HEK293 (cell line): Measurements from ENCODE around the gene OPHN1.

Experiments
- CTCF ChIA-PET: fragments of 350-600 bp; formaldehyde crosslinking; extraction: SDS; loops from one replicate; lab custom pipeline; 2021; ENCODE audit warnings: antibody characterized with exemption; lab: Yijun Ruan, JAX
- POLR2A ChIA-PET: fragments of 300-600 bp; formaldehyde crosslinking; extraction: SDS; loops from one replicate; lab custom pipeline; 2020; ENCODE audit warnings: antibody characterized with exemption, inconsistent platforms; lab: Yijun Ruan, JAX
- H3K27ac ChIP-seq: fragments of 200-500 bp; sonication (Bioruptor generic); 2 replicates; pipeline ENCODE4 v1.5.1; 2014; ENCODE audit warnings: low read depth, low read length, control low read depth, inconsistent platforms; ENCODE audit errors: extremely low read depth
- H3K36me3 ChIP-seq, 2 experiments: fragments of 200-500 bp in 1 of 2; sonication (Bioruptor generic) in 1 of 2; 1 replicate in 1 of 2; 2 replicates in 1 of 2; pipeline ENCODE4 v1.5.1; 2014 to 2017; ENCODE audit warnings: inconsistent platforms in 2 of 2, low read length in 2 of 2; ENCODE audit not compliant: control insufficient read depth in 2 of 2, insufficient read depth in 1 of 2
- H3K4me1 ChIP-seq: fragments of 200-500 bp; sonication (Bioruptor generic); 2 replicates; pipeline ENCODE4 v1.5.1; 2014; ENCODE audit warnings: mild to moderate bottlenecking, low read length, inconsistent platforms; ENCODE audit not compliant: control insufficient read depth, insufficient read depth
- H3K4me3 ChIP-seq: 2 replicates; pipeline ENCODE4 v1.5.1; 2011; ENCODE audit warnings: low read depth, mild to moderate bottlenecking, control low read depth, low read length, moderate library complexity
- H3K9me3 ChIP-seq: fragments of 200-500 bp; sonication (Bioruptor generic); 2 replicates; pipeline ENCODE4 v1.5.1; 2014; ENCODE audit warnings: low read depth, low read length, inconsistent platforms; ENCODE audit not compliant: control insufficient read depth, insufficient read depth
- BCL11B ChIP-seq: fragments of 450-650 bp; formaldehyde crosslinking; IDR thresholded peaks from 2 replicates; pipeline ENCODE4 v1.5.1; 2016; ENCODE audit warnings: low read depth, missing biosample characterization, missing genetic modification characterization
- KLF1 ChIP-seq: fragments of 450-650 bp; formaldehyde crosslinking; IDR thresholded peaks from 2 replicates; pipeline ENCODE4 v1.5.1; 2016; ENCODE audit warnings: missing biosample characterization, missing genetic modification characterization
- OSR2 ChIP-seq: fragments of 450-650 bp; formaldehyde crosslinking; IDR thresholded peaks from 2 replicates; pipeline ENCODE4 v1.5.1; 2016; ENCODE audit warnings: missing biosample characterization, missing genetic modification characterization
- OVOL3 ChIP-seq: fragments of 450-650 bp; formaldehyde crosslinking; IDR thresholded peaks from 2 replicates; pipeline ENCODE4 v1.5.1; 2016; ENCODE audit warnings: missing biosample characterization, missing genetic modification characterization
- PRDM1 ChIP-seq: fragments of 450-650 bp; formaldehyde crosslinking; IDR thresholded peaks from 2 replicates; pipeline ENCODE4; 2016; ENCODE audit warnings: missing biosample characterization, missing genetic modification characterization
- SP7 ChIP-seq: fragments of 450-650 bp; formaldehyde crosslinking; IDR thresholded peaks from 2 replicates; pipeline ENCODE4 v1.5.1; 2016; ENCODE audit warnings: missing biosample characterization, missing genetic modification characterization
- ZNF146 ChIP-seq: fragments of 450-650 bp; formaldehyde crosslinking; IDR thresholded peaks from 2 replicates; pipeline ENCODE4 v1.5.1; 2016; ENCODE audit warnings: missing biosample characterization, missing genetic modification characterization
- ZNF16 ChIP-seq: fragments of 450-650 bp; formaldehyde crosslinking; IDR thresholded peaks from 2 replicates; pipeline ENCODE4 v1.5.1; 2016; ENCODE audit warnings: low read depth, missing biosample characterization, missing genetic modification characterization
- ZNF354C ChIP-seq: fragments of 450-650 bp; formaldehyde crosslinking; IDR thresholded peaks from 2 replicates; pipeline ENCODE4 v1.5.1; 2016; ENCODE audit warnings: missing biosample characterization, missing genetic modification characterization, low read depth, borderline replicate concordance
- ZNF366 ChIP-seq: fragments of 450-650 bp; formaldehyde crosslinking; conservative IDR thresholded peaks from 2 replicates; pipeline ENCODE4 v1.5.1; 2016; ENCODE audit warnings: missing biosample characterization, missing genetic modification characterization
- ZNF391 ChIP-seq: fragments of 450-650 bp; formaldehyde crosslinking; IDR thresholded peaks from 2 replicates; pipeline ENCODE4 v1.5.1; 2016; ENCODE audit warnings: low read depth, missing biosample characterization, missing genetic modification characterization, borderline replicate concordance
- ZNF510 ChIP-seq: fragments of 450-650 bp; formaldehyde crosslinking; IDR thresholded peaks from 2 replicates; pipeline ENCODE4 v1.5.1; 2018; ENCODE audit warnings: mild to moderate bottlenecking, missing genetic modification characterization, missing biosample characterization; ENCODE audit not compliant: insufficient replicate concordance
- ZNF585B ChIP-seq: fragments of 450-650 bp; formaldehyde crosslinking; IDR thresholded peaks from 2 replicates; pipeline ENCODE4 v1.5.1; 2016; ENCODE audit warnings: missing biosample characterization, missing genetic modification characterization
- ZNF596 ChIP-seq: fragments of 450-650 bp; IDR thresholded peaks from 2 replicates; pipeline ENCODE4 v1.5.0; 2018; ENCODE audit warnings: missing biosample characterization, mild to moderate bottlenecking, missing genetic modification characterization, moderate library complexity
- ZNF624 ChIP-seq: fragments of 450-650 bp; formaldehyde crosslinking; IDR thresholded peaks from 2 replicates; pipeline ENCODE4 v1.5.1; 2017; ENCODE audit warnings: missing biosample characterization, missing genetic modification characterization
- ZNF701 ChIP-seq: fragments of 450-650 bp; formaldehyde crosslinking; IDR thresholded peaks from 2 replicates; pipeline ENCODE4 v1.5.1; 2016; ENCODE audit warnings: missing biosample characterization, missing genetic modification characterization
- TF ChIP-seq, protein P1 (sequence below): sonication (generic); formaldehyde crosslinking; IDR thresholded peaks from 2 replicates; pipeline ENCODE4 v1.8.1; 2022; ENCODE audit warnings: mild to moderate bottlenecking, moderate library complexity, missing genetic modification reagents
- TF ChIP-seq, protein P2 (sequence below): fragments of 450-650 bp; formaldehyde crosslinking; IDR thresholded peaks from 2 replicates; pipeline ENCODE4 v1.5.1; 2016; ENCODE audit warnings: missing biosample characterization, missing genetic modification characterization
- TF ChIP-seq, protein P3 (sequence below): fragments of 450-650 bp; formaldehyde crosslinking; conservative IDR thresholded peaks from 2 replicates; pipeline ENCODE4 v1.5.1; 2016; ENCODE audit warnings: low read depth, missing biosample characterization, missing genetic modification characterization

The OPHN1 gene

DNA sequence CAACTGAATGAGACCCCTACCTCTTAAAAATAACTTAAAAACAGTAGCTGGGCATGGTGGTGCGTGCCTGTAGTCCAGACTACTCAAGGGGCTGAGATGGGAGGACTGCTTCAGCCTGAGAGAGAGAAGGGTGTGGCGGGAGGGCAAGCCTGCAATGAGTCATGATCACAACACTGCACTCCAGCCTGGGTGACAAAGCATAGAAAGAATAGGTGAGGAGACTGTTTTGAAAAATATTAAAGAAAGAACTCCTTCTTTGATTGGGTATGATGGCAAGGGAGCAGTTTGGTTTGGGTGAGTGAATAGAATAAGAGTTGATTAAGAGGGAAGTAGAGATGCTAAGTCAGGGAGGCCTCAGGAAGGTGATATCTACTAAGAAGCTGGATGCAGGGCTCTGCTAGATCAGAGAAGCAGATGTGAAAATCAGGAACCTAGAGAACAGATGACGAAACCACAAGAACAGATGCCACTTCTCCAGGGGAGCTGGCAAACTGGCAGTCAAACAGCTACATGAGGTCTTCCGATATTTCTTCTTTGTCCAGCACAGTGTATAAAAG lies 318.6 kb downstream of the OPHN1 start:
- no peaks in the 10 kb centered on the region for H3K4me1 ChIP-seq
- no peaks in the 10 kb centered on the region for H3K9me3 ChIP-seq
- CTCF ChIA-PET, result no interaction called here
- H3K36me3 ChIP-seq, result peaks cover 0 to 9% of the 10 kb centered on the region in 2 experiments; a peak in 1 of 3 replicates
- H3K4me3 ChIP-seq, result no peak overlapping the region
- TF ChIP-seq, protein P1, sequence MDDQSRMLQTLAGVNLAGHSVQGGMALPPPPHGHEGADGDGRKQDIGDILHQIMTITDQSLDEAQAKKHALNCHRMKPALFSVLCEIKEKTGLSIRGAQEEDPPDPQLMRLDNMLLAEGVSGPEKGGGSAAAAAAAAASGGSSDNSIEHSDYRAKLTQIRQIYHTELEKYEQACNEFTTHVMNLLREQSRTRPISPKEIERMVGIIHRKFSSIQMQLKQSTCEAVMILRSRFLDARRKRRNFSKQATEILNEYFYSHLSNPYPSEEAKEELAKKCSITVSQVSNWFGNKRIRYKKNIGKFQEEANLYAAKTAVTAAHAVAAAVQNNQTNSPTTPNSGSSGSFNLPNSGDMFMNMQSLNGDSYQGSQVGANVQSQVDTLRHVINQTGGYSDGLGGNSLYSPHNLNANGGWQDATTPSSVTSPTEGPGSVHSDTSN (CRISPR knock-in tag), result no peak
- TF ChIP-seq KLF1 (tag by site-specific recombination), result 0 out of 2 replicates have a peak, but pooled peaks have one; percentile 16
- H3K27ac ChIP-seq, result no peak overlapping the region
- POLR2A ChIA-PET, result no interaction called here

DNA sequence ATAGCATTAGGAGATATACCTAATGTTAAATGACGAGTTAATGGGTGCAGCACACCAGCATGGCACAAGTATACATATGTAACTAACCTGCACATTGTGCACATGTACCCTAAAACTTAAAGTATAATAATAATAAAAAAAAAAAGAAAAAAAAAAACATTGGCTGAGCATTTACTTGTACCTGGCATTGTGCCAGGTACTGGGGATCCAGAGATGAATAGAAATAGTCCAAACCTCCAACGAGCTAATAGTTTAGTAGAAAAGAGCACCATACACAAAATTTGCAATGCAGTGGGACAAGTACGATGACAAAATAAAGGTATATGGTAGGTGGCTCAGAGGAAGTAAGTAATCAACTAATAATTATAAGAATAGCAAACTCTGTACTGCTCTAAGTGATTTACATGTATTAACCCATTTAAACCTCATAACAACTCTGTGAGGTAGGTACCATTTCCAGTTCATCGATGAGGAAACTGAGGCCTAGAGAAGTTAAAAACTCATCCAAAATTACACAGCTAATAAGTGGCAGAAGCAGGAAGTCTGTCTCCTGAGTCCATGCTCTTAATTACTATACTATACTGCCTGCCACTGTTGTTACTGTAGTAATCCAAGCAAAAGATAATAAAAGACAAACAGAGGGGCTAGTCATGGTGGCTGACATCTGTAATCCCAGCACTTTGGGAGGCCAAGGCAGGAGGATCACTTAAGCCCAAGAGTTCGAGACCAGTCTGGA lies 319.3 kb downstream of the OPHN1 start:
- TF ChIP-seq, protein P2, sequence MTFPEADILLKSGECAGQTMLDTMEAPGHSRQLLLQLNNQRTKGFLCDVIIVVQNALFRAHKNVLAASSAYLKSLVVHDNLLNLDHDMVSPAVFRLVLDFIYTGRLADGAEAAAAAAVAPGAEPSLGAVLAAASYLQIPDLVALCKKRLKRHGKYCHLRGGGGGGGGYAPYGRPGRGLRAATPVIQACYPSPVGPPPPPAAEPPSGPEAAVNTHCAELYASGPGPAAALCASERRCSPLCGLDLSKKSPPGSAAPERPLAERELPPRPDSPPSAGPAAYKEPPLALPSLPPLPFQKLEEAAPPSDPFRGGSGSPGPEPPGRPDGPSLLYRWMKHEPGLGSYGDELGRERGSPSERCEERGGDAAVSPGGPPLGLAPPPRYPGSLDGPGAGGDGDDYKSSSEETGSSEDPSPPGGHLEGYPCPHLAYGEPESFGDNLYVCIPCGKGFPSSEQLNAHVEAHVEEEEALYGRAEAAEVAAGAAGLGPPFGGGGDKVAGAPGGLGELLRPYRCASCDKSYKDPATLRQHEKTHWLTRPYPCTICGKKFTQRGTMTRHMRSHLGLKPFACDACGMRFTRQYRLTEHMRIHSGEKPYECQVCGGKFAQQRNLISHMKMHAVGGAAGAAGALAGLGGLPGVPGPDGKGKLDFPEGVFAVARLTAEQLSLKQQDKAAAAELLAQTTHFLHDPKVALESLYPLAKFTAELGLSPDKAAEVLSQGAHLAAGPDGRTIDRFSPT (tag by site-specific recombination), result no peak
- no peak for TF ChIP-seq PRDM1 (tag by site-specific recombination)
- no peak for TF ChIP-seq ZNF510 (tag by site-specific recombination)
- no peak for TF ChIP-seq ZNF16 (tag by site-specific recombination)
- TF ChIP-seq ZNF585B, result no peak
- no peak for TF ChIP-seq ZNF354C (tag by site-specific recombination)
- no peak for TF ChIP-seq OVOL3 (tag by site-specific recombination)
- TF ChIP-seq BCL11B (tag by site-specific recombination), result no peak
- TF ChIP-seq OSR2 (tag by site-specific recombination), result no peak
- no peak for TF ChIP-seq ZNF391 (tag by site-specific recombination)
- TF ChIP-seq, protein P3, sequence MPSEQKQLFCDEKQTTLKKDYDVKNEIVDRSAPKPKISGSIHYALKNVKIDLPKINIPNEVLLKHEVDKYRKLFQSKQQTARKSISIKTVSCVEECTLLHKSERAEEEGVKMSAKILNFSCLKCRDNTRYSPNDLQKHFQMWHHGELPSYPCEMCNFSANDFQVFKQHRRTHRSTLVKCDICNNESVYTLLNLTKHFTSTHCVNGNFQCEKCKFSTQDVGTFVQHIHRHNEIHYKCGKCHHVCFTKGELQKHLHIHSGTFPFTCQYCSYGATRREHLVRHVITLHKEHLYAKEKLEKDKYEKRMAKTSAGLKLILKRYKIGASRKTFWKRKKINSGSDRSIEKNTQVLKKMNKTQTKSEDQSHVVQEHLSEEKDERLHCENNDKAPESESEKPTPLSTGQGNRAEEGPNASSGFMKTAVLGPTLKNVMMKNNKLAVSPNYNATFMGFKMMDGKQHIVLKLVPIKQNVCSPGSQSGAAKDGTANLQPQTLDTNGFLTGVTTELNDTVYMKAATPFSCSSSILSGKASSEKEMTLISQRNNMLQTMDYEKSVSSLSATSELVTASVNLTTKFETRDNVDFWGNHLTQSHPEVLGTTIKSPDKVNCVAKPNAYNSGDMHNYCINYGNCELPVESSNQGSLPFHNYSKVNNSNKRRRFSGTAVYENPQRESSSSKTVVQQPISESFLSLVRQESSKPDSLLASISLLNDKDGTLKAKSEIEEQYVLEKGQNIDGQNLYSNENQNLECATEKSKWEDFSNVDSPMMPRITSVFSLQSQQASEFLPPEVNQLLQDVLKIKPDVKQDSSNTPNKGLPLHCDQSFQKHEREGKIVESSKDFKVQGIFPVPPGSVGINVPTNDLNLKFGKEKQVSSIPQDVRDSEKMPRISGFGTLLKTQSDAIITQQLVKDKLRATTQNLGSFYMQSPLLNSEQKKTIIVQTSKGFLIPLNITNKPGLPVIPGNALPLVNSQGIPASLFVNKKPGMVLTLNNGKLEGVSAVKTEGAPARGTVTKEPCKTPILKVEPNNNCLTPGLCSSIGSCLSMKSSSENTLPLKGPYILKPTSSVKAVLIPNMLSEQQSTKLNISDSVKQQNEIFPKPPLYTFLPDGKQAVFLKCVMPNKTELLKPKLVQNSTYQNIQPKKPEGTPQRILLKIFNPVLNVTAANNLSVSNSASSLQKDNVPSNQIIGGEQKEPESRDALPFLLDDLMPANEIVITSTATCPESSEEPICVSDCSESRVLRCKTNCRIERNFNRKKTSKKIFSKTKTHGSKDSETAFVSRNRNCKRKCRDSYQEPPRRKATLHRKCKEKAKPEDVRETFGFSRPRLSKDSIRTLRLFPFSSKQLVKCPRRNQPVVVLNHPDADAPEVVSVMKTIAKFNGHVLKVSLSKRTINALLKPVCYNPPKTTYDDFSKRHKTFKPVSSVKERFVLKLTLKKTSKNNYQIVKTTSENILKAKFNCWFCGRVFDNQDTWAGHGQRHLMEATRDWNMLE, result no peak
- no peak for TF ChIP-seq ZNF596 (tag by site-specific recombination)
- TF ChIP-seq ZNF701 (tag by site-specific recombination), result no peak
- no peak for TF ChIP-seq ZNF624 (tag by site-specific recombination)
- TF ChIP-seq SP7 (tag by site-specific recombination), result no peak
- no peak for TF ChIP-seq ZNF366 (tag by site-specific recombination)
- TF ChIP-seq ZNF146 (tag by site-specific recombination), result no peak
- TF ChIP-seq, all 188 proteins: peak for 0
- Histone ChIP-seq H3K9me3 (no peaks in the 10 kb centered on the region), H3K4me1 (no peaks in the 10 kb centered on the region), H3K27ac (no peak overlapping the region), H3K36me3 (peaks cover 0 to 9% of the 10 kb centered on the region in 2 experiments; a peak in 1 of 3 replicates), H3K4me3 (no peak overlapping the region)
- ChIA-PET CTCF (no interaction called here), POLR2A (interaction anchor here (0.5 kb wide), 1 partner anchor 879 kb away, joined by 3 read pairs; no protein-coding TSS in a partner anchor)
